GM21717 (cell line): ENCODE data around the gene PSMA4.
"Not testable (repeated sequence)": the region's sequence is repeated elsewhere in the genome, so short reads cannot be mapped to it uniquely, and the experiment has no call there.

Source experiments
- ATAC-seq: cut with Tn5 transposase; IDR thresholded peaks from one replicate; pipeline ENCODE4 v1.9.1; 2021; ENCODE audit warnings: mild to moderate bottlenecking, moderate library complexity; ENCODE audit not compliant: unreplicated experiment

The PSMA4 gene

DNA sequence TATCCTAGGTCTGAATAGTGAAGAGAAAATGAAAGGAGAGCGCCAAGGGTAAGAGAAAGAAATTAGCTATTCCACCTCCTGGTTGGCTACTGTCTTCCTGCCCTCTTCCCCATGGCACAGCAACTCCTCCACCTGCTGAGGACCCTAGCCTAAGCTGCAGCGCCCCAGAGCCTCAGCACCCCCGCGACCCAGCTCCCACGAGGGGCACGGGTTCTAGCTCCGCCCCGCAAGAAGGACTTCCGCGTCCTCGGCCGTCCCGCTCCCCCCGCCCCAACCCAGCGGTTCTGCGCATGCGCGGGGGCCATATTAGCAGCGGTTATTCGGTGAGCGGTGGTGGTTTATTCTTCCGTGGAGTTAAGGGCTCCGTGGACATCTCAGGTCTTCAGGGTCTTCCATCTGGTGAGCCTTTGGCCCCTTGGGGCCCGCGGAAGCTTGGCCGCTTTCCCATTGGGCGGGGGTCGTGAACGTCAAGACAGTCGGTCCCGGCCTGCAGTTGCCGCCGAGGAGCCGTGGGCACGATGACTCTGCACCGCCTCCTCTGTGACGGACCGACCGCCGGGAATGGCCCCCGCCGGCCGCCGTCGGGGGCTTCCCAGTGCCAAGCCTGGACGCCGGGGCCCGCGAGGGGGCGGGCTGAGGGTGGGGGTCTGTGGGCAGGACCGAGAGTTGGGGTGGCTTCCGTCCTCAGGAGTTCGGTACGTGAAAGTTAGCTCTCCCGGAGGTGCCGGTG, at the start of gene PSMA4:
TSS of gene PSMA4 (plus strand) at position 304 of the 730 bp plus-strand sequence. CDS start 1,484 bp downstream, outside the sequence.
- ATAC-seq: peak; percentile 61

GRCh38 chr15:78492872-78493271, 47.4 kb upstream of the PSMA4 start:
- ATAC-seq: no peak

- ATAC-seq: no peak
Observed at GRCh38 chr15:78501857-78502256, 38.4 kb upstream of the PSMA4 start.

- ATAC-seq: no peak
Observed at GRCh38 chr15:78502641-78503040, 37.6 kb upstream of the PSMA4 start.

GRCh38 chr15:78506971-78507830, 33.0 kb upstream of the PSMA4 start, which contains the start of gene HYKK:
HYKK (plus strand) TSS chr15:78507577; CDS start chr15:78513089, 5,512 bp downstream.
- ATAC-seq: peak; percentile 92

DNA sequence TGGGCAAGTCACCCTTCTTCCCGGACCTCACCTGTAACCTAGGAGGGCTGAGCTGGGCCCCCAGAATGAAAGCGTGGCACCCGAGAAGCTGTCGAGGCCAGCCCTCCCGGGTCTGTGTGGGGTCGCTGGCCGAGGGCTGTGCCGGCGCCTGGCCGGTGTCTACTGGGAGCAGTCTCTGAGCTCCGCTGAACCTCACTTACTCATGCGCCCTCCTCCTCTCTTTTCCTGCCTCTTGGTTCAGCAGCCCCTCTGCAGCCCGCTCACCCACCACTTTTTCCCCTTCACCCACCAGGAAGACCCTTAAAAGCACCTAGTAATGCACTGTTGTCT, 32.4 kb upstream of the PSMA4 start:
- peak; percentile 29 for ATAC-seq

GRCh38 chr15:78508272-78508671, 32.0 kb upstream of the PSMA4 start:
- no peak for ATAC-seq

GRCh38 chr15:78509726-78510312, 30.4 kb upstream of the PSMA4 start:
- ATAC-seq: no peak

DNA sequence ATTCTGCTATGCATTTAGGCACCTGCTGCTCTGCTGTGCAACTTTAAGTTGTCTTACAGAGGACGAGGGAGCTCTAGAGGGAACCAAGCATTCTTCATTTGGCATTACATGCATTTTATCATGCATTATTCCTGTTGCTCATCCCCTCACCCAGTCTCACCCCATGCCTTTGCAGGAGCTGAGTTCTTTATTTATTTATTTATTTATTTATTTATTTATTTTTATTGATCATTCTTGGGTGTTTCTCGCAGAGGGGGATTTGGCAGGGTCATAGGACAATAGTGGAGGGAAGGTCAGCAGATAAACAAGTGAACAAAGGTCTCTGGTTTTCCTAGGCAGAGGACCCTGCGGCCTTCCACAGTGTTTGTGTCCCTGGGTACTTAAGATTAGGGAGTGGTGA, 20.2 kb upstream of the PSMA4 start:
- not testable (repeated sequence) for ATAC-seq

DNA sequence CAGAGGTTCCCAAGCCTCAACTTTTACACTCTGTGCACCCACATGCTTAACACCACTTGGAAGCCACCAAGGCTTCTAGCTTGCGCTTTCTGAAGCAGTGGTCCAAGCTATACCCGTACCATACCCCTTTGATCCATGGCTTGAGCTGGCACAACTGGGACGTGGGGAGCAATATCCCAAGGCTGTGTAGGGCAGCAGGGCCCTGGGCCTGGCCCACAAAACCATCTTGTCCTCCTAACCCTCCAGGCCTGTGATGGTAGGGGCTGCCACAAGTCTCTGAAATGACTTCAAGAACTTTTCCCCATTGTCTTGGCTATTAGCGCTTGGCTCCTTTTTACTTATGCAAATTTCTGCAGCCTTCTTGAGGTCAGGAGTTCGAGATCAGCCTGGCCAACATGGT, 16.0 kb upstream of the PSMA4 start:
- no peak for ATAC-seq

GRCh38 chr15:78527325-78527724, 12.9 kb upstream of the PSMA4 start:
- ATAC-seq: no peak

- no peak for ATAC-seq
Observed at GRCh38 chr15:78533331-78533730, 6.9 kb upstream of the PSMA4 start.

GRCh38 chr15:78536134-78536533, 4.1 kb upstream of the PSMA4 start:
- ATAC-seq: no peak

DNA sequence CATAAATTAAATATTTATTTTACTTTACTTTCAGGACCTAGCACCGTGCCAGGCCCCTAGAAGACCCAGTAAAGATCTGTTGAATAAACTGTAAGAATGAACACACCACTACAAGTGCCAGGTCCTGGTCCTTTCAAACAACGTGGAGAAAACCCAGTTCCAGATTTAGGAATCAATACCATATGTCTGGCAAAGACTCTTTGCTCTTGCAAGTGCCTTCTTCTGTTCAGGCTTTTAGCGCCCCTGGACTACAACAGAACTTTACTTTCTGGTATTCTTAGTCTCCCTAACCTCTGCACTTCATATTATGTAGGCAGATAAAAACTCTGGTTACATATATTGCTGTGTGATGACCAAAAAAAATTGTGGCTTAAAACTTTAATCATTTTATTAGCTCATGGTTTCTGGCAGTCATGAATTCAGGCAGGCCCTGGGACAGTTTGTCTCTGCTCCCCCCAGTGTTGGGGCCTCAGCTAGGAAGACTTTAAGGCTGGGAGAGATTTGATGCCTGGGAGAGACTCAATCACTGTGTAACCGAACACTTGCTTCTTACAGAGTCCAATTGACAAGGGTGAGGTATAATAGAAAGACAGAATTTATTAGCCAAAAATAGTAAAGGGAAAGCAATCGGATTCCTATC, 2.9 kb upstream of the PSMA4 start:
- ATAC-seq: no peak

DNA sequence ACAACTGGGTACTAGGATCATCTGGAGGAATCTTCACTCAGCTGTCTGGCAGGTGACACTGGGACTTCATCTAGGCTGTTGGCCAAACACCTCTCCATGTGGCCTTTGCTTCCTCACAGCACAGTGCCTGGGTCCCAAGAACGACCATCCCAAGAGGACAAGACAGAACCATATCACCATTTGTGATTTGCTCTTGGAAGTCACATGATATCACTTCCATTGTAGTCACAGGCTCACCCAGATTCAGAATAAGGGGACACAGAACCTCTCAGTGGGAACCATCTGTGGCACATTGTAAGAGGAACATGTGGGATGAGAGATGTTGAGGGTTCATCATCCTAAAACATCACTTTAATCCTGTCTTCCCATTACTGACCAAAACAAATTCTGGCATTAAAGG, 1.9 kb upstream of the PSMA4 start:
- no peak for ATAC-seq

DNA sequence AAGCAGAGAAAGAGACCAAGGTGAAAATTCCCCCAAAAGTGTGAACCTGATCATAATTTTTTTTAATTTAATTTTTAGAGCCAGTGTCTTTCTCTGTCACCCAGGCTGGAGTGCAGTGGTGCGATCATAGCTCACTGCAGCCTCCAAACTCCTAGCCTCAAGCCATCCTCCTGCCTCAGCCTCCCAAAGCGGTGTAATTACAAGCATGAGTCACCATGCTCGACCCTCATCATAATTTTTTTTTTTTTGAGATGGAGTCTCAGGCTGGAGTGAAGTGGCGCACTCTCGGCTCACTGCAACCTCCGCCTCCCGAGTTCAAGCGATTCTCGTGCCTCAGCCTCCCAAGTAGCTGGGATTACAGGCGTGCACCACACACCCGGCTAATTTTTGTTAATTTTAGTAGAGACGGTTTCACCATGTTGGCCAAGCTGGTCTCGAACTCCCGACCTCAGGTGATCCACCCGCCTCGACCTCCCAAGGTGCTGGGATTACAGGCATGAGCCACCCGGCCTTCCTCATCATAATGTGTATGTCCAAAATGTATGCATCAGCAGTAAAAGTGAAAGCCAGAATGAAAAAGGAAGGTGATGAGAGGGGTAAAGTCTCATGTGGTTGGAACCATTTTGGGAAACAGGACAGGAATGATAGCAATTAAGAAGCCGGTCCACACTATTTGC, 642 bp upstream of the PSMA4 start:
- not testable (repeated sequence) for ATAC-seq

DNA sequence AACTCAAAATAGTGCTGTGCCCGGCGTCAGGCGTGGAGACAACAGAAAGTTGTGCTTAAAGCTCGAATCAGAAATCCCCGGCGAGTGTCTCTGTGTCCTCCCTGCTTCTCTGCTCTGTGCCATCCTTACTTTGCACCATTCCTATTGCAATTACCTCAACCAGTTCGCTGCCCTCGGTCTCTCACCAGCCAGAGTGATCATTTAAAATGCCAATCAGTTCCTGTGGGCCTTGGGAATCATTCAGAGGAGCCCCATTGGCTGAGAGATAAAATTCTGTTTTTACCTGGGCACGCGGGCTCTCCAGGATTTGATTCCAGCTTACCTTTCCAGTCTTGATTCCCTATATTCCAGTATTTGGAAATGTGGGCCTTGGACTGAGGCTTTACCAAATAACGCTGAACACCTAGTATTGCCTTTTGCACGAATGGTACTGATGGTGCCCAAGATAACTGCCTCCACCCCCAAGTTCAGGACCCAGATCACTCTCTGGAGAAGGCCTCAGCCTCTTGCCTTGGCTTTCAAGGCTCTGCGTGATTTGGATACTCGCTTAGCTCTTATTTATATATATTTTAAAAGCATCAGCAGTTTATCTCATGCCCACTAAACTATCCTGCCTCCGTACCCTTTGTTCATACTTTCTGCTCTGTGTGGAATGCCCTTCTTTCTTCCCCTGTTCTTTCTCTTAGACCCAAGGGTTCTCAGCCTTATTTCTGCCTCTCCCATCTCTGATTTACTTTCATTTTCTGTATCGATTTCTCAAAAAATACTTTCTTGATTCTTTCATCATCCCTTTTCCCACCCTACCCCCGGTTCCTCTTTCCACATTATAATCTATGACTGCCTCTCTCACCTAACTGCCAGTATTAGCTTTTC, 863 bp downstream of the PSMA4 start:
- ATAC-seq: no peak

DNA sequence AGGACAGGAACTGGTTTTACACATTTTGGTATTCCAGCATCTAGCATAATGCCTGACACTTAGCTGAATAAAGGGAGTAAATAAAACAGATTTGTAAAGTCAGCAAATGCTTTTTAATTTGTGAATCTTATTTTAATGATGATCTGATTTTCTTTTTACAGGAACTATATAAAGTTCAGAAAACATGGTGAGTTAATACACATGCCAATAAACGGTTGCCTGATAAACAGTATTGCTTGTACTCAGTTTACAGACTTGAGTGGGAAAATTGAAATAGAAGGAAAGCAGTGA, 1.4 kb downstream of the PSMA4 start:
- ATAC-seq: no peak

- no peak for ATAC-seq
Observed at GRCh38 chr15:78542647-78543046, 2.4 kb downstream of the PSMA4 start.

- no peak for ATAC-seq
Observed at GRCh38 chr15:78550194-78550593, 9.9 kb downstream of the PSMA4 start.
